ENCODE measurements around the gene PGPEP1.

DNA sequence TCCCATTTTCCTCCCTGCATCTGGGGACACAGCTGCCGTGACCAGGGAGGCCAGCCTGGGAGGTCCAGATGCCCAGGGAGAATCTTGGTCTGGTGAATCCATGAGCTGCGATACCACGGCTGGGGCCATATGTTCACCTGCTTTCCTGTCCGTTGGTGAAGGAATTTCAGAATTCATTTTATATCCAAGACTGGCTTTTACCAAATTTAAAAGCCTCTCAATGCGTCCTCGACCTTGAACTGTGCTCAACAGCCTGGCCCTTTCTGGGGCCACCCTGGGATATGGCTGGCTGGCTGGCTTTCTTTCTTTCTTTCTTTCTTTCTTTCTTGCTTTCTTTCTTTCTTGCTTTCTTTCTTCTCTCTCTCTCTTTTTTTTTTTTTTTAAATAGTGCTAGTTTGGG is 23.4 kb downstream of the PGPEP1 start:
- TF ChIP-seq, protein P1, sequence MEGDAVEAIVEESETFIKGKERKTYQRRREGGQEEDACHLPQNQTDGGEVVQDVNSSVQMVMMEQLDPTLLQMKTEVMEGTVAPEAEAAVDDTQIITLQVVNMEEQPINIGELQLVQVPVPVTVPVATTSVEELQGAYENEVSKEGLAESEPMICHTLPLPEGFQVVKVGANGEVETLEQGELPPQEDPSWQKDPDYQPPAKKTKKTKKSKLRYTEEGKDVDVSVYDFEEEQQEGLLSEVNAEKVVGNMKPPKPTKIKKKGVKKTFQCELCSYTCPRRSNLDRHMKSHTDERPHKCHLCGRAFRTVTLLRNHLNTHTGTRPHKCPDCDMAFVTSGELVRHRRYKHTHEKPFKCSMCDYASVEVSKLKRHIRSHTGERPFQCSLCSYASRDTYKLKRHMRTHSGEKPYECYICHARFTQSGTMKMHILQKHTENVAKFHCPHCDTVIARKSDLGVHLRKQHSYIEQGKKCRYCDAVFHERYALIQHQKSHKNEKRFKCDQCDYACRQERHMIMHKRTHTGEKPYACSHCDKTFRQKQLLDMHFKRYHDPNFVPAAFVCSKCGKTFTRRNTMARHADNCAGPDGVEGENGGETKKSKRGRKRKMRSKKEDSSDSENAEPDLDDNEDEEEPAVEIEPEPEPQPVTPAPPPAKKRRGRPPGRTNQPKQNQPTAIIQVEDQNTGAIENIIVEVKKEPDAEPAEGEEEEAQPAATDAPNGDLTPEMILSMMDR (IDR thresholded peaks at IDR 0.05): no peak
- TF ChIP-seq EP300 (IDR thresholded peaks at IDR 0.05) (no peak), POLR2A (IDR thresholded peaks at IDR 0.05; ENCODE audit: low read depth) (no peak)

All from esophagus muscularis mucosa (tissue), 4 donors.